HG03565 (cell line): Measurements from ENCODE around the gene GALNT1.
A peak's percentile ranks its signal among the peaks of the same experiment; 100 is the strongest.

Experiments used
- ATAC-seq: cut with Tn5 transposase; IDR thresholded peaks from one replicate; pipeline ENCODE4 v1.9.1; 2021; ENCODE audit warnings: mild to moderate bottlenecking, moderate library complexity; ENCODE audit not compliant: unreplicated experiment

The GALNT1 gene

GRCh38 chr18:35581898-35582641 is 530 bp downstream of the GALNT1 start:
- ATAC-seq, result no peak

- ATAC-seq, result no peak
Observed at GRCh38 chr18:35582899-35583558, 1.5 kb downstream of the GALNT1 start.

- no peak for ATAC-seq
Observed at GRCh38 chr18:35584735-35585134, 3.2 kb downstream of the GALNT1 start.

- no peak for ATAC-seq
Observed at GRCh38 chr18:35585608-35586007, 4.1 kb downstream of the GALNT1 start.

GRCh38 chr18:35588122-35588521 is 6.6 kb downstream of the GALNT1 start:
- ATAC-seq, result no peak

- ATAC-seq, result no peak
Observed at GRCh38 chr18:35588995-35589394, 7.5 kb downstream of the GALNT1 start.

GRCh38 chr18:35589546-35589945 is 8.0 kb downstream of the GALNT1 start:
- ATAC-seq, result no peak

- no peak for ATAC-seq
Observed at GRCh38 chr18:35590935-35591334, 9.4 kb downstream of the GALNT1 start.

GRCh38 chr18:35592298-35592697 is 10.8 kb downstream of the GALNT1 start:
- ATAC-seq, result peak; percentile 97

- no peak for ATAC-seq
Observed at GRCh38 chr18:35593859-35594258, 12.3 kb downstream of the GALNT1 start.

- no peak for ATAC-seq
Observed at GRCh38 chr18:35597758-35598157, 16.2 kb downstream of the GALNT1 start.

GRCh38 chr18:35602193-35602820 is 20.8 kb downstream of the GALNT1 start:
- no peak for ATAC-seq

GRCh38 chr18:35603008-35603407 is 21.5 kb downstream of the GALNT1 start:
- ATAC-seq, result no peak

GRCh38 chr18:35603528-35603927 is 22.0 kb downstream of the GALNT1 start:
- no peak for ATAC-seq

- ATAC-seq, result no peak
Observed at GRCh38 chr18:35604369-35604768, 22.8 kb downstream of the GALNT1 start.

- ATAC-seq, result no peak
Observed at GRCh38 chr18:35605686-35606417, 24.3 kb downstream of the GALNT1 start.

- no peak for ATAC-seq
Observed at GRCh38 chr18:35609236-35609635, 27.7 kb downstream of the GALNT1 start.

GRCh38 chr18:35610089-35610488 is 28.5 kb downstream of the GALNT1 start:
- no peak for ATAC-seq

GRCh38 chr18:35610724-35611123 is 29.2 kb downstream of the GALNT1 start:
- ATAC-seq, result no peak

- no peak for ATAC-seq
Observed at GRCh38 chr18:35611518-35611917, 30.0 kb downstream of the GALNT1 start.

GRCh38 chr18:35616074-35616473 is 34.5 kb downstream of the GALNT1 start:
- no peak for ATAC-seq
